Measurements from ENCODE around the gene SLC35E3. TPM values are rescaled to one million over a fixed set of nuclear protein-coding genes. Genes with fewer than 3 reads are reported as not detected.

Gene SLC35E3
- total RNA-seq, 1 donor = 5.7 TPM

Other genes starting within 250 kb of the SLC35E3 start
- gene RAP1B, start 135.3 kb upstream of the SLC35E3 start, total RNA-seq = 125 TPM
- gene NUP107, start 59.2 kb upstream of the SLC35E3 start, total RNA-seq = 28.8 TPM
- gene MDM2, start 62.0 kb downstream of the SLC35E3 start, total RNA-seq = 21.8 TPM
- 0.27 TPM for gene CPM, start 187.0 kb downstream of the SLC35E3 start, total RNA-seq